ENCODE measurements around the gene NRTN.
"Not testable (repeated sequence)": the region's sequence is repeated elsewhere in the genome, so short reads cannot be mapped to it uniquely, and the experiment has no call there.

NRTN gene

GRCh38 chr19:5774921-5775320 is 29.9 kb upstream of the NRTN start:
- no peak overlapping the region for H3K4me3 ChIP-seq (ENCODE audit: low read depth, low read length)
- DNase-seq (ENCODE audit: low read depth), result no peak
- TF ChIP-seq CTCF (IDR thresholded peaks at IDR 0.05; ENCODE audit: control insufficient read depth, extremely low read depth, insufficient read depth), result no peak

GRCh38 chr19:5775668-5776309 is 29.1 kb upstream of the NRTN start:
- H3K4me3 ChIP-seq (ENCODE audit: low read depth, low read length), result no peak overlapping the region
- DNase-seq (ENCODE audit: low read depth), result no peak
- TF ChIP-seq CTCF (IDR thresholded peaks at IDR 0.05; ENCODE audit: control insufficient read depth, extremely low read depth, insufficient read depth), result no peak

GRCh38 chr19:5778402-5778801 is 26.5 kb upstream of the NRTN start:
- DNase-seq (ENCODE audit: low read depth), result no peak
- TF ChIP-seq CTCF (IDR thresholded peaks at IDR 0.05; ENCODE audit: control insufficient read depth, extremely low read depth, insufficient read depth), result no peak
- H3K4me3 ChIP-seq (ENCODE audit: low read depth, low read length), result no peak overlapping the region

- not testable (repeated sequence) for H3K4me3 ChIP-seq (ENCODE audit: low read depth, low read length)
Observed at GRCh38 chr19:5780916-5781315, 24.0 kb upstream of the NRTN start.

GRCh38 chr19:5782322-5782721 is 22.5 kb upstream of the NRTN start:
- no peak for DNase-seq (ENCODE audit: low read depth)
- TF ChIP-seq CTCF (IDR thresholded peaks at IDR 0.05; ENCODE audit: control insufficient read depth, extremely low read depth, insufficient read depth), result no peak

More at GRCh38 chr19:5780916-5781315, 24.0 kb upstream of the NRTN start:
- DNase-seq (ENCODE audit: low read depth), result not testable (repeated sequence)

GRCh38 chr19:5782945-5783919 is 21.6 kb upstream of the NRTN start:
- TF ChIP-seq CTCF (IDR thresholded peaks at IDR 0.05; ENCODE audit: control insufficient read depth, extremely low read depth, insufficient read depth), result no peak
- DNase-seq (ENCODE audit: low read depth), result no peak
- H3K4me3 ChIP-seq (ENCODE audit: low read depth, low read length), result no peak overlapping the region

More at GRCh38 chr19:5782322-5782721, 22.5 kb upstream of the NRTN start:
- no peak overlapping the region for H3K4me3 ChIP-seq (ENCODE audit: low read depth, low read length)

- no peak for TF ChIP-seq CTCF (IDR thresholded peaks at IDR 0.05; ENCODE audit: control insufficient read depth, extremely low read depth, insufficient read depth)
- DNase-seq (ENCODE audit: low read depth), result no peak
- H3K4me3 ChIP-seq (ENCODE audit: low read depth, low read length), result no peak within 1 kb of the TSS
Observed at GRCh38 chr19:5784581-5785147, 20.2 kb upstream of the NRTN start, which contains the start of gene PRR22. PRR22 (minus strand) TSS chr19:5784746; CDS start chr19:5784660, 86 bp downstream.
